ENCODE results near the gene PCNT.

- TF ChIP-seq CTCF (IDR thresholded peaks at IDR 0.05) (no peak), POLR2A (IDR thresholded peaks at IDR 0.05) (no peak)
These were observed 27.0 kb downstream of the PCNT start for GRCh38 chr21:46350981-46351380.
